C4-2B (cell line): ENCODE results near the gene ZWINT.

Experiments
- CTCF ChIP-seq: fragments of 450-650 bp; conservative IDR thresholded peaks from 2 replicates; pipeline ENCODE4 v1.5.1; 2017; ENCODE audit warnings: mild to moderate bottlenecking
- ZFX ChIP-seq: fragments of 450-650 bp; IDR thresholded peaks from 2 replicates; pipeline ENCODE4 v1.6.1; 2017

GRCh38 chr10:56319386-56319785 is 41.7 kb downstream of the ZWINT start:
- no peak for TF ChIP-seq CTCF
- no peak for TF ChIP-seq ZFX
